LNCAP (cell line): Measurements from ENCODE around the gene DNASE2.

Experiments
- CTCF ChIP-seq: fragments of 450-650 bp; IDR thresholded peaks from 2 replicates; pipeline ENCODE4 v1.5.1; 2017; ENCODE audit warnings: mild to moderate bottlenecking

The DNASE2 gene

GRCh38 chr19:12913851-12914690 lies 32.8 kb upstream of the DNASE2 start:
- no peak for TF ChIP-seq CTCF

DNA sequence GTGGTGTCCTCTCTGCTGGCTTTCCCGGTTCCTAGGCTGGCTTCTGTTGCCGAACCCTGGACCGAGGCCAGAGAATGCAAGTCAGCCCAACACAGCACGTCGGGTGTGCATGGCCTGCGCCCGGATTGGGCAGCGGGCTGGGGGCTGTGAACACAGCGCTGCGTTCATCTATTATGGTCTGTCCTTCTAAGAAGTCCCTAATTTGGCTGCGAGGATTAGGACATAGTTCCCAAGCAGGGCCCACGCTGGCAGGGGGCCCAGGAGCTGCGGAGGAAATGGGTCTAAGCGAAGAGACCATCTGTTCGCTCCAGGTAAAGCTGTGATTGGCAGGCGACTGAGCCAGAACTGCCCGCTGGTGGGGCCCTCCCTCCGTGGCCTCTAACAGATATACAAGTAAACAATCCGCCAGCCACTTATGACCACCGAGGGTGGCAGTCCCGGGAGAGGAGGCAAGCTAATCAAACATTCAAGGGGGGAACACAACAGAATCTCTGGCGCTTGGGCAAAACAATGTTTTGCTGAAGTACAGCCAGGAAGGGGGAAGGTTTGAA lies 31.8 kb upstream of the DNASE2 start:
- TF ChIP-seq CTCF = no peak

GRCh38 chr19:12912571-12912970 lies 31.3 kb upstream of the DNASE2 start:
- no peak for TF ChIP-seq CTCF

DNA sequence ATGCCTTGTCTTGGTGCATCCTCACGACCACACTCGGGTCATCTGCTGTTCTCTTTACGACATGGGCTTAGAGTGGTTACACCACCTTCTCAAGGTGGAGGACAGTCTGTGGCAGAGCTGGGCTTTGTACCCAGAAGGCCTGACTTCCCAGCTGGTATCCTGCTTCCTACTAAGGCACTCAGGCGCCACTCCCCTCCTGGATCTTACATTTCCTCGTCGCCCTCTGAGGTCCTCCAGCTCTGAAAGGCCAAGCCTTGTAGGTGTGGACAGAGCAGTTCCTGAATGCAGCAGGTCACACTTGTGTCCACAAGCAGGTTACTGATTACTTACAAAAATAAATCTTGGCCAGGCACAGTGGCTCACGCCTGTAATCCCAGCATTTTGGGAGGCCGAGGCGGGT lies 25.9 kb upstream of the DNASE2 start:
- no peak for TF ChIP-seq CTCF

GRCh38 chr19:12899891-12900518 lies 18.8 kb upstream of the DNASE2 start:
- no peak for TF ChIP-seq CTCF

DNA sequence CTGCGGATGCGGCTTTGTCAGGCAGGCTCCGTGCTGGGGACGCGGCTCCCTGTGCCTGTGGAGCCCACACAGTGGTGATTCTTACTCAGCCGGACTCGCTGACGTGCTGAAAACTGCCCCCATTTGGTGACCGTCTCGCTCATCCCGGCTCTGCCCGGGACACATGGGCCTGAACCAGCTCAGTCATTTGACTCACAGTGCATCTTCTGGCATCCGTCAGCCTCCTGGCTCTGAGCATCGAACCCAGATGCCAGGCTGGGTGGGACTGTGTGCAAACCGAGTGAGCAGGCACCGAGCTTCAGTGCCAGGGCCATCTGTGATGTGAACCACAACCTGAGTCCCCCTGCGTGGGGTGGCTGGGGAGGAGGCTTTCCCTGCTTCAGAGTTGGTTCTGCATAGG lies 15.2 kb upstream of the DNASE2 start:
- no peak for TF ChIP-seq CTCF

GRCh38 chr19:12893582-12893981 lies 12.3 kb upstream of the DNASE2 start:
- no peak for TF ChIP-seq CTCF
